CD4-positive, alpha-beta T cell treated with Interleukin-21 for 1 hour (primary cell): ENCODE results near the gene FKBP15.
"Not testable (repeated sequence)": the region's sequence is repeated elsewhere in the genome, so short reads cannot be mapped to it uniquely, and the experiment has no call there.

Experiments used
- DNase-seq: peaks from one replicate; pipeline ENCODE4 v3.0.0-alpha.2; 2020

The FKBP15 gene

DNA sequence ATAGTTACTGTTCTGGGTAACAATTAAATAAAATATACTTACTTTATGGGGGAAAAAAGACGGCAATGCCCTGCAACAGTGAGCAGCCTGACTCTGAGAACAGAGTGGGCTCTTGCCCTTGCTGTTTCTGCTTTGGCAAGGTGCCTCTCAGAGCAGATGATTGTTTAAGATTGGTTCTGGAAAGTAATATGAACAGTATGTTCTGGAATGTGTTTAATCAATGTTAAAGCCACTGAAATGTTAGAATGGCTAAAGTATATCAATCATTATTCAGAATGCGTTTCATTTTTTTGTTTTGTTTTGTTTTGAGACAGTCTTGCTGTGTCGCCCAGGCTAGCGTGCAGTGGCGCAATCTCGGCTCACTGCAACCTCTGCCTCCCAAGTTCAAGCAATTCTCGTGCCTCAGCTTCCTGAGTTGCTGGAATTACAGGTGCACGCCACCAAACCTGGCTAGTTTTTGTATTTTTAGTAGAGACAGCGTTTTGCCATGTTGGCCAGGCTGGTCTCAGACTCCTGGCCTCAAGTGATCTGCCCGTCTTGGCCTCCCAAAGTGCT lies 14.7 kb upstream of the FKBP15 start:
- DNase-seq = not testable (repeated sequence)

DNA sequence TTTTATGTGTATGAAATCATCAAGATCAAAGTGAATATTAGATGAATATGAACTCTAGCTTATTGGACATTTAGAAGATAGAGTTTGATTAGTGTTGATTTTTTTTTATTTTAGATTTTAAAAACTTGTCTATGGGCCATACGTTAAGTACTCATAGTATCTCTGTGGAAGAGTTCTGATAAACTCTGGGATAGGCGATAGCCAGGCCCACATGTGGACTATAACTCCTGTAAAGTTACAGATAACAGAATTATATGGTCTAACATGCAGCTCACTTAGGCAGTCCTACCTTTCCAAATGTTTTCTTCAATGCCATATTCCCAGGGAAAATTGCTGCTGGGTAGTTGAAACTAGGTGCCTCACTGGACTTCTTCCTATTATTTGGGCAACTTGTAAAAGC lies 10.6 kb upstream of the FKBP15 start:
- DNase-seq = no peak

DNA sequence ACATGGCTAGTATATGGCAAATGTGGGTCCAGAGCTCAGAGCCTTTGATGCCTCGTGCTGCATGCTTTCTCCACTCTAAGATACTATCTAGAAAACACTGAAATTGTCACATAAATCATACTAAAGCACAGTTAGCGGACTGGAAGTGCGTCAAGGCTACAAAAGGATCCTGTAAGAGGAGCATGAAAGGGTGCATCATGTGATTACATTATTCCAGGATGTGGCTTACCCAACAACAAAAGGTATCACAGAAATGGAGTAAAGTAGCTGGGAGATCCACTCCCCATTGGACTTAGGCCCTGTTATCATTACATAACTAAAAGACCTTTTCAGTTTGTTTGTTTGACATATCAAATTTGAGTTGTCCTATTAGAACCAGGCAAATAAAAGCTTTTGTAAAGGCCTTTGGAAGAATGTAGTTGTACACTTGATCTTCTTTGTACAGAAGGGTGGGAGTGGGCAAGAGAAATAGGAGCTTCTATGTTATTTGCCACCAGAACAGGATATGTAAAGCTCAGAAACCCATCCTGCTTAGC lies 7.1 kb upstream of the FKBP15 start:
- peak; percentile 19 for DNase-seq

DNA sequence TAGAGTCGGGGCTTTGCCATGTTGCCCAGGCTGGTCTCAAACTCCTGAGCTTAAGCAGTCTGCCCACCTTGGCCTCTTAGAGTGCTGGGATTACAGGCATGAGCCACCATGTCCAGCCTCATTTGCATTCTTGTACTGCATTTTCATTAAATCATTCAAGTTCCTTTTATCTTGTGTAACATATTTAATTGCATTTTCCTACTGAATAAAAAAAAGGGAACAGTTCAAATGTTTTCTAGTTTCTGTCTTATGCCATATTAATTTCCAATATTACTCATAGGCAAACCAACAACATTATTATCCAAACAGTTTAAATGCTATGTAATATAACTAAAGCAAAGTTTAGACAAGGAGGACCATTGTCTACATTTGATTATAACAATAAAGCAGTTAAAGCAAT lies 6.4 kb upstream of the FKBP15 start:
- no peak for DNase-seq

DNA sequence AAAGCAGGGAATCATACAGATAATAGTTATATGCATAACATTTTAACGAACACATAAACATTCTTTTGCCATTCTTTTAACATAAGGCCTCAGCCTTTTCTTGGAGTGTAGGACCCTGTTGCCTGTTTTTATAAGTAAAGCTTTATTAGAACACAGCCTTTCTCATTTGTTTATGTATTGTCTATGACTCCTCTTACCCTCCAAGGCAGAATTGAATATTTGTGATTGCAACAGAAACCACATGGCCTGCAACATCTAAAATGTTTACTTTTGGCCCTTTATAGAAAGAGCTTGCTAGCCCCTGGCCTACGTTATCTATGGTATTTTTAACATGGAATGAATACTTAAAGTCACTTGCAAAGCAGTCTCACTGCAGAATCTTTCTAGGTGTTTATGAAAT lies 2.9 kb upstream of the FKBP15 start:
- DNase-seq = no peak

DNA sequence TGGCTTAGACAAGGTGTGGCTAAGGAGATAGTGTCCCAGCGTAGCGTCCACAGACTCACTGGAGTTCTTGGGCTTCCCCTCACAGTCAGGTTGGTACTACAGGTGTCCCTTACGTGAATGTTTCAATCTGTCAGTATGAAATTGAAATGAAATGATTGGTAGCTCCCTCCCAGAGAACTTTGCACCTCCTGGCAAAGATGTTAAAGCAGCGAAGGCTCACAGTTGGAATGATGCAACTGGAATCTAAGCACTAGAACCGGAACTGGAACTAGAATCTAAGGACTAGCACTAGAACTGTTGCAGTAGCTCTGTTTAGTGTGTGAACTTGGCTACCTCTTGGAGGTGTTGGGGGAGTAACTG lies 1.4 kb upstream of the FKBP15 start:
- DNase-seq = no peak

DNA sequence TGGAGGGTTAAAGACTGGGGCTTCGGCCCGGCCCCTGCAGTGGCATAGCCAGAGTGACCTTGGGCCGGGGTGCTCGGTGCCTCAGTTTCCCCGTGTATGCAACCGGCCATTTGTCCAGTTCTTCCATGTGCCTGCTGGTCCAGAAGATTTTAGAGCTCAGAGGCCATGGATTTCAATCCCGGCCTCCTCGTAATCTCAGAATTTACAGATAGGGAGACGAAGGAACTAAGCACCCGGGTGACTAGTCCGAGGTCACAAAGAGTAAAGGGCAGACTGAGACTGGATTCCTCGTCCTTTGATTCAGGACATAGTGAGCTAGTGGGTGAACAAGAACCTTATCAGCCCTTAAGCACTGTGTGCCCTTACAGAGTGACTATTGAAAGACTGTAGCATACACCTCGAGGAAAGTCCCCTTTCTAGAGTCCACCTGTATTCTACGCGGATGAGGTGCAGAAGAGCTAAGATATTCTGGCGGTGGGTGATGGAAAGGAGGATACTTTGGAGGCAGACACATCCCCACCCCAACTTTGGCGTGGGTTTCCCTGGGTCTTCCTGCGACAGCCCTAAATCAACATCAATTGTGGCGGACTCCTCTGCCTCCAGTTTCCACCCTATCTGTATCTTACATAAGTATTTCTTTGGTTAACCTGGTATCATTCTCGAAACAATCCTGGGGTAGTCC lies 864 bp upstream of the FKBP15 start:
- DNase-seq = peak; percentile 8

DNA sequence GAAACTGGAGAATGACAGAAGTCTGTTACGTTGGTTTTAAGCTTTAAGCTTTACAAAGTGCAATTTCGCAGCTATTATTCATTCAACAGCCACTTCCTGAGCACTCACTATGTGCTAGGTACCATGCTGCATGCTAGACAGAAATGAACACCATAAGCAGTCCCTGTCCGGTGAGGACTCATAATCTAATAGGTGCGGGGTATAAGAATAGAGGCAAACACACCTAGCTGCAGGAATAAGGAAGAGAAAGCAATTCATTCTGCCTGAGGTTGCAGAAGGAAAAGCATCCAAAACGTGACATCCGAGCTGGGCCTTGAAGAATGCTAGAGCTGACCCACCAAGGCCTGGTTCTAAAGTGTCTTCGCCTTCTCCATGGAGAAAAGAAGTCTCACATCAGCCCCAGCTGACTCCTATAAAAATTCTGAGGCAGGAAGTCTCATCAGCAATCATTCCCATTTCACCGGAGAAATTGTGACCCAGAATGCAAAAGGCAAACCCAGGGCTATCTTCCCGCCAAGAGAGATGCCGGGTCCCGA lies 542 bp downstream of the FKBP15 start:
- peak; percentile 21 for DNase-seq

DNA sequence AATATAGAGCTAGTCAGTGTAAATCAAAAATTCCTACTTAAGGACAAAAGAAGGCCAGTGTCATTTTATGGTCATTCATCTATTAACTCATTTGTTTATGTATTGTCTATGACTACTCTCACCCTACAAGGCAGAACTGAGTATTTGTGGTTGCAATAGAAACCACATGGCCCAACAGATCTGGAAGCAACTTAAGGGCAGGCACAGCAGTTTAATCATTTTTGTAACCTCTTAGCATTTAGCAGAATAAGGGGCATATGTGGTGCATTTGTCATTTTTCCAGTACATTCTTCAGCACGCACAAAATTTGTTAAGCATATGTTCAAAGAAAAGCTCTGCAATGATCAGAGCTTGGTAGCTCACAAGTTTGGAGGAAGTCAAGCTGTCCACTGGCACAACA lies 1.1 kb downstream of the FKBP15 start:
- DNase-seq = peak; percentile 39

DNA sequence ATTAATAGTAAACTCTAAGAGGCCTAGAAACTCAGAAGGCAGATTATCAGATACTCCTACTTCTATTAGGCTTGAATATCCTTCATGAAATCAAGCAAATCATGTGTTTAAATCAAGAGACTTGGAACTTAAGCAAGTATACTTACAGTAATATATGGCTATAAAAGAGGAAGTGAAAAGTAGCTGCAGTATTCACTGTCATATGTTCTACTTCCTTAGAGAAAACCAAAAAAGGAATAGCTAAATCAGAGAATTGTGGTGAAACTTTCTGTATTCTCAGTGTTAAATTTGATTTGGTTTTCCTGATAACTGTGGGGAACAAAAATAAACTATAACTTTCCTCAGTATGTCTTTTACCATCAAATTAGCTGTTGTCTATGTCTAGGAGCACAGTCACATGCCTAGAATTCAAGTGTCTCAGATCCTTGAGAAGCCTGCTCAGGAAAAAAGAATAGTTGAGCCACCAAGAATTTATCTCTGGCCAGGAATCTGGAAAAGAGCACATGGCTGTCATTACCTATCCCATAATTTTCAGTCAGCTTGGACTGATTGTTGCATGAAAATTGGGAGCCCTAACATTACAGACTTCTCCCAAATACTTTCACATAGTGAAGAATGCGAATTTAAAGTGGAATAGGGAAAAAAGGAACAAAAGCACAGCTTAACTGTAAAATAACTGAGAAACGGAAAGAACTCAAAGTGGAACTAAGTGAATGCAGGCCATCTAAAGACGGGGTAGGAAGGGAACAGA lies 1.7 kb downstream of the FKBP15 start:
- DNase-seq = no peak

DNA sequence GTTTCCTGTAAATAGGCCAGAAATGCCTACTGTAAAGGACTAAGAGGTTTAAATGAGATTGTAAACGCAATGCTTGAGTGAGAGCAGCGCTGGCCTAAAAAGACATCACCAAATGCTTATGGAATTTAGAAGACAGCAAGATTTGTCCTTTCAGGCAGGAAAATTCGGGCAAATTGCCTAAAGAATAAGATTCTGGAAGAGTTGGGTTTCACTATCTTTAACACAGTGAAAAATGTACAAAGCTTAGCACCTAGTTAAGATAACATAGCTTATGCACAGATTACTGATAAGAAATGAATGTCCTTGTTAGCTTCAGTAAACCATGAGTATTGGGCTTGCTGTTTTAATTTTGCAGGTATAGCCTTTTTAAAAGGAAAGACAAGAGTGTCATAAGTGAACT lies 4.7 kb downstream of the FKBP15 start:
- no peak for DNase-seq

DNA sequence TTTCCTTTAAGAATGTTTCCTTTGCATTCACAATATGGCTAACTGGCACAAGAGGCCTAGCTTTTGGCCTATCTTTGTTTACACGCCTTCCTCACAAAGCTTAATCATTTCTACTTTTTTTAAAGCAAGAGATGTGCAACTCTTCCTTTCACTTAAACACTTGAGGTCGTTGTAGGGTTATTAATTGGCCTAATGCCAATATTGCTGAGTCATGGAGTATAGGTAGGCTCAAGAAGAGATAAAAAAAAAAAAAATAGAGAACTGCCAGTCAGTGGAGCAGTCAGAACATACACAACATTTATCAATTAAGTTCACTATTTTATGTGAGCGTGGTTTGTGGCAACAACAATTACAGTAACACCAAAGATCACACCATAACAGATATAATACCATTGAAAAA lies 5.9 kb downstream of the FKBP15 start:
- DNase-seq = peak; percentile 54

DNA sequence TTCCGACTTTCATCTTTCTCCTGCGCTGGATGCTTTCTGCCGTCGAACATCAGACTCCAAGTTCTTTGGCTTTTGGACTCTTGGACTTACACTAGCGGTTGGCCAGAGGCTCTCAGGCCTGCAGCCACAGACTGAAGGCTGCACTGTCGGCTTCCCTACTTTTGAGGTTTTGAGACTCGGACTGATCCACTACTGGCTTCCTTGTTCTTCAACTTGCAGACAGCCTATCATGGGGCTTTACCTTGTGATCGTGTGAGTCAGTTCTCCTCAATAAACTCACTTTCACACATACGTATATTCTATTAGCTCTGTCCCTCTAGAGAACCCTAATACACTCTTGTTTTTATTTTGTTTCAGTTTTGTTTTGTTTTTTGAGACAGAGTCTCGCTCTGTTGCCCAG lies 10.3 kb downstream of the FKBP15 start:
- DNase-seq = no peak

DNA sequence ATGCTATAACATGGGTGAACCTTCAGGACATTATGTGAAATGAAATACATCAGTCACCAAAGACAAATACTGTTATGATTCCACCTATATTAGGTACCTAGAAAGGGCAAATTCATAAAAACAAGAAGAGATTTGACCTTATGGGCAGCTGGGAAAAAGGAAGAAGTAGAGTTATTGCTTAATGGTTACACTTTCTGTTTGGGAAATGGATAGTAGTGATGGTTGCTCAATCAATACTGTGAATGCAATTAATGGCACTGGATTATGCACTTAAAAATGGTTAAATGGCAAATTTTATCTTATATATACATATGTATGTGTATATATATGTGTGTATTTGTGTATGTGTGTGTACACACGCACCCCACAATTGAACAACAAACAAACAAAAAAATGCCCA lies 15.2 kb downstream of the FKBP15 start:
- DNase-seq = no peak

DNA sequence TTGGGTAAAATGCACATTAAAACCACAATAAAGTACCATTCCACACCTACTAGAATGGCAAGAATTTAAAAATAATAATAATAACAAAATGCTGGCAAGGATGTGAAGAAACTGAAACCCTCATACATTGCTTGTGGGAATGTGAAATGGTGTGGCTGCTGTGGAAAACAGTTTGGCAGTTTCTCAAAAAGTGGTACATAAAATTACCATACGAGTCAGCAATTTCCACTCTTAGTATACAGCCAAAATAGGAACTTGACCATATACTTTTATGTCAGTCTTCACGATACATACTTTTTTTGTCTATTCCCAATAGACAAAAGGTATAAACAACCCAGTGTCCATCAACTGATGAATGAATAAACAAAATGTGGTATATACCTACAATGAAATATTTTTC lies 15.6 kb downstream of the FKBP15 start:
- no peak for DNase-seq

DNA sequence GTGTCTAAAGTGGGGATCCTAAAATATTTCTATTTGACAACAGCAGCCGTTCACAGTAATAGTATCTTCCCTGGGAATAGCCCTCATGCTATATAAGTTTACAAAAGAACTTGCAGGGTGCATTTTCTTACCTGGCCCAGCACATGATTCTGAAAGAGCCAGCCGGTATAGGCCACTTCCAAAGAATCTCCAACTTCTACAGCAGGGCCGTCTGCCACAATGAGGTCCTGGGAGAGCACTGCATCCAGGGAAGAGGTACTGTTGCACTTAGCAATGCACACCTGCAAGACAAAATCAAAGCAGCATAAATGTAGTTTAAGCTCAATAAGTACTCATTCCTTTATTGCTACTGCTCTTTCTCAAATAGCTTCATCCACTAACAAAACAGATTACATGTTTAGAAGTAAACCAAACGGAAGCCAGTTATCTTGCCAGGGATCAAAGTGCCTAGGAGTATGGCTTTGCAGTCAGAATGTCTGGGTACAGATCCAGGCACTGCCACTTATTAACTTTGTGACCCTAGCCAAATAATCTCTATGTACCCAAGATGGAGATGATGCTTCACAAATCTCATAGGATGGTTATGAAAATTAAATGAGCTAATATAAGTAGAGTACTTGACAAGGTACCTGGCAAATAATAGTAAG lies 21.3 kb downstream of the FKBP15 start:
- DNase-seq = no peak

DNA sequence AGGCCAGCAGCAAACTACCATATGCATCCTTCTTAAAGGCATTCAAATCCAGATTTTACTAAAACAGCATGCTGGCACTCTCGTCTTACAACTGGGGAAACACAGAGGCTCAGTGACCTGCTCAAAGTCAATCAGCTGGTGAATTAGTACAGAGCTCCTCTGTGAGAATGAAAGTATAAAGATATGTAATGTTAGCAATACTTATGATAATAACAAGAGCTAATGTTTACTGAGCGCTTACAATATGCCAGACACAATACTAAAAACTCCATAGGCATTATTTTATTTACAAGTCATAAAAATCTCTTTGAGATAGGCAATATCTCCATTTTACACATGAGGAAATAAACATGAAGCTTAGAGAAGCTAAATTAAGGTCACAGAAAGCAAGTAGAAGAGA lies 28.6 kb downstream of the FKBP15 start:
- no peak for DNase-seq

DNA sequence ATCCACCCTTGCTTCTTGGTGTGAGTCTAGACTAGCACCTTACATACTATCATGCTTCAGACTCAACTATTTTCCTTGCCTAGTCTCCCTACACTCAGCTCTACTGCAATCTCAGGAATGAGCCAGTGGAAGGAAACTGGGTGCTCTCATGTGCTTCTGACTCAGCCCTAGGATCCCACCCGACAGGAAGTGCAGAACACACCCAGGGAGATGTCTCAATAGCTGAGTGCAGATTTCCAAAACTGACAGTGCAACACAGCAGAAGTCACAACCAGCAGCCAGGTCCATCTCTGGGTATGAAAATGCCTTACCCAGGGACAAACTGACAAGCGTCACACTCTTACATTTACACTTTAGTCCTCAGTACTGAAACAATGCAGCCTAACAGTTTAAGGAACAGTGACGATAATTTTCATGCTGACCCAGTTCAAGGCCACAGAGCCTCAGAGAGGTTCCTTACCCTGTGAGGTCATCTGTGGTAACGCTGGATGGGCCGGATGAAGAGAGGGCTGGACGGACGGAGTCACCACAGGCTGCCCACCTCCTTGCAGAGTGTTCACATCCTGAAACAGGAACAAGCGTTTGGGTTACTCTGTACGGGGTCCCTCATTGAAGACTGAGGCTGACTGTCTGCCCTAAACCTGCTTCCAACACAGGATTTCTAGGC lies 33.0 kb downstream of the FKBP15 start:
- peak; percentile 11 for DNase-seq

DNA sequence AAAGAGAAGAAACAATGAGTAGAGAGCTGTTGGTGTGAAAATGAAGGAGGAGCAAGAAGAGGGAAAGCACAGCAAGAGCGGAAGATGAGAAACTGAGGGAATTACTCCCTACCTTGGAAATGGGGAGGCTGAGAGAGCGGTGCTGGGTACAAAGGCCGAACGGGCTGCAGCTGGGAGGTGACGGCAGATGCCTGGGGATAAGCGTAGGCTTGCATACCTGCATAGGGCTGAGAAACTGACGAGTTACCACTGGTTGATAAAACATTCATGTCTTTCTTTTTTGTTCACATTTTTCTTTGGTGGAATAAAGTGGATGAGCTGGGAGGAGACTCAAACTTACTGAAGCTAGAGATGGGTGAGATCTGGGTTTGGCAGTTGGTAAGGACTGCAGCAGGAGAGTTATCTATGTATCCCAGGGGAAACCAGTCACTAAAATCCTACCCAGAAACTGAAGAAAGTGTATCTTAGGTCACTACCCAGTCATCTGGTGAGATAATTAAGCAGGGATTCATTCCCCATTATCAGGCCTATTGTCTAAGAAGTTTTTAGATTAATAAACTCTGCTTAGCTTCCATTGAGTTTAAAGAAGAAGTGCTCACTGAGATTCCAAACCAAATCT lies 34.8 kb downstream of the FKBP15 start:
- no peak for DNase-seq

DNA sequence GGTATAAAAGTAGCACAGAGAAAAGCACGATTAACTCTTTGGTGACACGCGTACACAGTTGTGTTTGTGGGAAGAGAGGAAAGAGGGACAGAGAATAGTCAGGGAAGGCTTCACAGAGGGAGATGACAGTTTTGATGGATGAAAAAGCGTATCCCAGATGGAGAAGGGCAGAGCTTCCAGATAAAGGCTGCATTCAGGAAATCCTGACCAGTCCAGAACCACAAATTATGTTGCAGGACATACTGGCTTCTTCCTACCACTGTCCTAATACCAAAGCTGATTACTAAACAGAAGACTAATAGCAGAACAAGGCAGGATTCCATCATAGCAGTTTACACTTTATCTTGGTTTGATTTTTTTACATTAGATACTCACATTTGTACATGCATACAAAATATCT lies 35.8 kb downstream of the FKBP15 start:
- DNase-seq = no peak

DNA sequence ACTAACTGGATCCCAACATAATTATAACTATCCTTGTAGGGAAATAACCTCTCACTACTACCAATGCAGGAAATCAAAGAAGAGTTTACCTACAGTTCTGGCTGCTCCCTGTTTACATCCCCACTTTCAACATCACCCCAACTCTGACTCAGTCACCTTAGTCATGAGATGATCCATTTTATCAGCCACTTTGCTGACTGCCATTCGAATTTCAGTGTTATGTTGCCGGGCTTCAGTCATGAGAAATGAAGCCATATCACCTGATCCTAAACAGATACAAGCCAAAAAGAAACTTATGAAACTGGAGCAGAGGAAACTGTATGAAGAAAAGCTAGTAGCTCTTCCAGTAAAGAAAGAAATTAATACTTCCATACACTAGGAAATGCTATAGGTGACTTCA lies 36.5 kb downstream of the FKBP15 start:
- DNase-seq = no peak

DNA sequence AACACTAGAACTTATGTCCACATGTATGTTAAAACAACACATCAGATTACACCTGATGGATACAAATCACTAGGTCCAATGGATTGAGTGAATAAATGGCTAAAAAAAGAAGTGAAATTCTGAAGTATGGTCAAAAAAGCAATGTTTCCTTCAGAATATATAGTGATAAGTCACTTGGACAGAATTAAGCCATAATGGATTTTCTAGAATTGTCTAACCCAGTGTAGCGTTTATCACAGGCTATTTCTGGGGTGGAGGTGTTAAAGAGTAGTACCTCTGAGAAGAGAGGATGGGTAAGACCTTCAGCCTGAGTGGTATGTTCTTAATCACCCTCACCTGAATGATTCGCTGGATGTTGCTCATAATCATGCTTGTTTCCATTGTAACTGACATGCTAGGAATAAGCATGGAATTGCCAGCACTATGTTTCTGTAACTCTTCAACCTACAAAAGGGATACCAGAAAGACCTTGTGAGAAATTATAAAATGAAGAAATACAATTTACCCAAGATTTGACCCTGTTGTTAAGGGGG lies 37.1 kb downstream of the FKBP15 start:
- DNase-seq = no peak
